HG03342 (cell line): ENCODE results near the gene TMEM101.
"Not testable (repeated sequence)": the region's sequence is repeated elsewhere in the genome, so short reads cannot be mapped to it uniquely, and the experiment has no call there.

Experiments
- ATAC-seq: cut with Tn5 transposase; IDR thresholded peaks from one replicate; pipeline ENCODE4 v1.9.1; 2021; ENCODE audit warnings: mild to moderate bottlenecking, moderate library complexity; ENCODE audit not compliant: unreplicated experiment

Gene TMEM101

DNA sequence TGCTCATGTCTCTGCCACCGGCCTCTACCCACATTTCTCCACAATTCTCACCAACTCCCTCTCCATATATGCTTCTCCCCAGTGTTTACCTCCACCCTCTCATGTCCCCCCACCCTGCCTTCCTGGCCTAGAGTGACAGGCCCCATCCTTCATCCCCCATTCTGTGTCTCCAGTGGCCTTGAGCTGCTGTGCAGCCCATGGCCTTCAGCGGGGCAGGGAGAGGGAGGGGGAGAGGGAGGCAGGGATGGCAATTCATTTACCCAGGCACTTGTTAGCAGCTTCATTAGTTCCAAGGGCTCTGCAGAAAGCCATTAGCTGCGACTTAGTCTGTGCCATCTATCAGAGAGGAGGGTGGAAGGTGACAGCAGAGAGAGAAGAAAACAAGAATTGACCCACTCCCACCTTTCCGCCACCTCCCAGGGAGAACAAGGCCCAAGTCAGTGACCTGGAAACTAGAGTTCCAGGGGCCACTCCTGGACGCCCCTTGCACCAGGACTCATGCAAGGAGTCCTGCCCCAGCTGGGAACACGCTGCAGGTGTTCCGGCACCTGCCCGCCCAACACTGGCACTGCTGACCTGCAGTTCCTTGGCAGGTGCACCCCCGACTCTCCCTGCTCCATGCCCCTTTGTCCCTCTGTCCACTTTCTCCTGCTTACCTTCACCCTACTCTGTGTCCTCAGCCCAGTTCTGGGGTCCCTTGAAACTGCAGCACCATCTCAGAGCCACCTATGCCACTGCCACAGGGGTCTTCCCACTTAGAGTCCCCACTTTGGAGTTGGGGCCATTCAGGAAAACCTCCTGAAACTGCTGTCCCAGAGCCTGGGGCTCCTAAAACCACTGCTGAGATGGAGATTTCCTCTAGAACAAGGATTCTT, 37.6 kb downstream of the TMEM101 start:
- no peak for ATAC-seq

GRCh38 chr17:43975898-43976297, 38.9 kb downstream of the TMEM101 start:
- no peak for ATAC-seq

GRCh38 chr17:43974382-43975266, 40.1 kb downstream of the TMEM101 start:
- no peak for ATAC-seq

DNA sequence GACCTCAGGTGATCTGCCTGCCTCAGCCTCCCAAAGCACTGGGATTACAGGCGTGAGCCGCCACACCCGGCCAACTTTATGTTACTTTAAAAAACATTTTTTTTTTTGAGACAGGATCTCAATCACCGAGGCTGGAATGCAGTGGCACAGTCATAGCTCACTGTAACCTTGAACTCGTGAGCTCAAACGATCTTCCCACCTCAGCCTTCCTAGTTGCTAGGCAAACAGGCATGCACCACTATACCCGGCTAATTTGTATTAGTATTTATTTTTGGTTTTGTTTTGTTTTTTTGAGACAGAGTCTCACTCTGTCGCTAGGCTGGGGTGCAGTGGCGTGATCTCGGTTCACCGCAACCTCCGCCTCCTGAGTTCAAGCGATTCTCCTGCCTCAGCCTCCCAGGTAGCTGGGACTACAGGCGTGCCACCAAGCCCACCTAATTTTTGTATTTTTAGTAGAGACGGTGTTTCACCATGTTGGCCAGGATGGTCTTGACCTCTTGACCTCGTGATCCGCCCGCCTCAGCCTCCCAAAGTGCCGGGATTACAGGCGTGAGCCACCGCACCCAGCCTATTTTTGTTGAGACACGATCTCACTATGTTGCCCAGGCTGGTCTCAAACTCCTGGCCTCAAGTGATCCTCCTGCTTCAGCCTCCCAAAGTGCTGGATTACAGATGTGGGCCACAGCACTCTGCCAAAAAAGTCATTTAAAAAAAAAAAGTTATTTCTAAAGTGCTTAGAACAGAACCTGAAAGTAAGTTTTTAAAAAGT, 42.1 kb downstream of the TMEM101 start:
- not testable (repeated sequence) for ATAC-seq

DNA sequence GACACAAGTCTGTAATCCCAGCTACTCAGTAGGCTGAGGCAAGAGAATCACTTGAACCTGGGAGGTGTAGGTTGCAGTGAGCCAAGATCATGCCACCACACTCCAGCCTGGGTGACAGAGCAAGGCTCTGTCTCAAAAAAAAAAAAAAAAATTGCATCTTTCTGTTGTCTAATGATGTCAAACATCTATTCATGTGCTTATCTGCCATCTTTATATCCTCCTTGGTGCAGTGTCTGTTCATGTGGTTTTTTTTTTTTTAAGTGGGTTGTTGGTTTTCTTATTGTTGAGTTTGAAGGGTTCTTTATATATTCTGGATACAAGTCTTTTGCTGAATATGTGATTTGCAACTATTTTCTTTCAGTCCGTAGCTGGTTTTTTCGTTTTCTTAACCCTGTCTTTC, 43.3 kb downstream of the TMEM101 start:
- not testable (repeated sequence) for ATAC-seq

GRCh38 chr17:43970366-43970765, 44.4 kb downstream of the TMEM101 start:
- ATAC-seq: no peak

DNA sequence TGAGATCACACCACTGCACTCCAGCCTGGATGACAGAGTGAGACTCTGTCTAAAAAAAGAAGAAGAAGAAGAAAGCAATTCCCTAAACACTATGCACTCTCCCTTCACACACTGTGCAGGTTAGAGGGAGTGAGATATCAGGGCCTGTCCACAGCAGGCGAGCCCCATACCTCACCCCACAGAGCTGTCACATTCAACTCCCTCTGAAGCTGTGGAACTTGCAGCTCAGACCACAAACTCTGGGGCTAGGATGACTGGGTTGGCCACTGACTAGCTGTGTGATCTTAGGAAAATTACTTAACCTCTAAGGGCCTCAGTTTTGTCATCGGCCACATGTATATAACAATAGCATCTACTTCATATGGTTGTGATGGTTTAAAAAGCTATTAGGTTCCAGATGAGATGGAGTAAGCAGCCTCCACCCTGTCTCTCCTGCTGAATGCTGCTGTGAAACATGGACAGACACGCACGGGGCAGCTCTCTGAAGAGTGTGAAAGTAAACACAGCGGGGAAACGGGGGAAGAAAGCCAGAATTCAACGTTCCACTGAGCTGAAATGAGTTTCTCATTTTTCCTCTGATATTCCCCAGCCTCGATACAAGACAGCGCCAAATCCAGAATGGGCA, 47.4 kb downstream of the TMEM101 start:
- no peak for ATAC-seq

DNA sequence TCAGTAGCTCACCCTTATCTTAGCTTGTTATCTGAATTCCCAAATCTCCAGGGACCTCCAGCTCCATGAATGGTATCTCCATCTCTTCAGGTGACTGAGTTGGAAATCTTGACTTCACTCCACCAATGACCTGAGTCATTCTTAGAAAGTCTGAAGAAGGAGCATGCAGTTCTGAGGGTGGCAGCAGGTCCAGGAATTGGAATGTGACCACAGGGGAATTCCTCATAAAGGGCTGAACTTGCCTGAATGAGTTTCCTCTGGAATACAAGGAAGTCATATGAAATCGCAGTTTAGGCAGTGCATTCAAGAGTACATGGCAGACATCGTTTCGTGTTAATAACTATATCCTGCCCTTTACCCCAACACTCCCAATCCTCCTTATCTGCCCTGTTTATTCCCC, 48.5 kb downstream of the TMEM101 start:
- ATAC-seq: no peak

GRCh38 chr17:43962479-43962878, 52.3 kb downstream of the TMEM101 start:
- no peak for ATAC-seq

DNA sequence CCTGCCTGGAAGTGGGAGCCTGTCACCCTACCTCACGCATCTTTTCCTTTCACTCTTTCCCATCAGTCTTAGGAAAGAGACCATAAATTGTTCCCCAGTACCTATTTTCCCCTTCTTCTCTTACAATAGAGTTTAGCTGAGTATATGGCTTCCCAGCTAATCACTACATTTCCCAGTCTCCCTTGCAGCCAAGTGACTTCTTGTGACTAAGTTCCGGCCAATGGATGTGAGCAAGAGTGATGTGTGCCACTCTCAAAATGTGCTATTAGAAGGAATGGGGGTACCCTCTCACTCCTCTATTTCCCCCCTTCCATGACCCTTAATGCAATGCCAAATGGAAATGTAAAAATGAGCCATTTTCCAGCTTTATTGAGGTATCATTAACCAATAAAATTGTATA, 52.8 kb downstream of the TMEM101 start:
- ATAC-seq: no peak

DNA sequence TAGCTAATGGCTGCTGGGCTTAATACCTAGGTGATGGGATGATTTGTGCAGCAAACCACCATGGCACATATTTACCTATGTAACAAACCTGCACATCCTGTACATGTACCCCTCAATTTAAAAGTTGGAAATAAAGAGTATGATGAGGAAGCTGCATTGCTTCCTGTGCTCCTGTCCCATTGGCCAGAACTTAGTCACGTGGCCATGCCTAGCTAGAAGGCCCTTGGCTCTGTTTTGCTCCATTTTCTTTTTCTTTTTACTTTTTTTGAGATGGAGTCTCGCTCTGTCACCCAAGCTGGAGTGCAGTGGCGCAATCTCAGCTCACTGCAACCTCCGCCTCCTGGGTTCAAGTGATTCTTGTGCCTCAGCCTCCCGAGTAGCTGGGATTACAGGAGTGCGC, 53.5 kb downstream of the TMEM101 start:
- ATAC-seq: not testable (repeated sequence)
